Activated B cell treated with CpG ODN at 0.5 μM for 24 hours (primary cell): ENCODE results near the gene COX5A. TPM values are rescaled to one million over a fixed set of nuclear protein-coding genes. Genes with fewer than 3 reads are reported as not detected.
A peak's percentile ranks its signal among the peaks of the same experiment; 100 is the strongest.

Source experiments
- ATAC-seq: fragments of 200-7000 bp; cut with Tn5 transposase; one replicate; pipeline ENCODE4 v1.10.0; 2021; ENCODE audit warnings: low read depth, mild to moderate bottlenecking, moderate library complexity
- CTCF ChIA-PET: fragments of 350-600 bp; sonication (Branson Sonifier 250); formaldehyde crosslinking; loops from one replicate; lab custom pipeline; 2021; ENCODE audit warnings: antibody characterized with exemption; lab: Charles Lee
- POLR2A ChIA-PET: fragments of 350-600 bp; sonication (Branson Sonifier 250); formaldehyde crosslinking; loops from one replicate; lab custom pipeline; 2021; ENCODE audit warnings: antibody characterized with exemption; lab: Charles Lee
- DNase-seq: peaks from one replicate; pipeline ENCODE4 v3.0.0; 2022
- H3K27ac Mint-ChIP-seq: one replicate; pipeline ENCODE4 v1.8.0; 2020; ENCODE audit warnings: mixed read lengths
- H3K27me3 Mint-ChIP-seq: one replicate; pipeline ENCODE4 v1.8.0; 2021; ENCODE audit warnings: mixed read lengths
- H3K36me3 Mint-ChIP-seq: one replicate; pipeline ENCODE4 v1.8.0; 2021; ENCODE audit warnings: low read depth, mixed read lengths
- H3K4me1 Mint-ChIP-seq: one replicate; pipeline ENCODE4 v1.8.0; 2021; ENCODE audit warnings: mixed read lengths
- H3K4me3 Mint-ChIP-seq: one replicate; pipeline ENCODE4 v1.8.0; 2020; ENCODE audit warnings: mild to moderate bottlenecking, mixed read lengths
- H3K9me3 Mint-ChIP-seq: one replicate; pipeline ENCODE4 v1.8.0; 2020; ENCODE audit warnings: mixed read lengths
- intact Hi-C: fragments of 100-400 bp; cut with micrococcal nuclease; formaldehyde crosslinking; loops from one replicate; pipeline ENCODE4 v1.15.1; 2024
- total RNA-seq: library from RNA; stranded (reverse); gene quantifications from 2 replicates; pipeline ENCODE4 v1.2.3, GENCODE V29; 2022
- TF ChIP-seq, protein P1 (sequence below): fragments of 200-600 bp; IDR thresholded peaks from one replicate; pipeline ENCODE4 v1.8.0; 2022; ENCODE audit warnings: antibody characterized with exemption, mild to moderate bottlenecking

The COX5A gene
- total RNA-seq, 1 donor from 2014 or later, result 150 TPM

DNA sequence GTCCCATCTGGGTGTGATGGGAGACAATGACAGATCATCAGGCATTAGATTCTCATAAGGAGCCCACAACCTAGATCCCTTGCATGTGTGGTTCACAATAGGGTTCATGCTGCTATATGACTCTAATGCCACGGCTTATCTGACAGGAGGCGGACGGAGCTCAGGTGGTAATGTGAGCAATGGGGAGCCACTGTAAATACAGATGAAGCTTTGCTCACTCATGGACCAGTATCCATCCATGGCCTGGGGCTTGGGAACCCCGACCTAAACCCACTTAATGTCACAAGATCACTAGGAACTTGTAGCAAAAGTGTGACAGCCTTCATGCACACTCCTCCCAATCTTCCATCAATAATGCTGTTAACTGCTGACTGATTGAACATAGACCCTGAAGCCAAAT, 29.2 kb downstream of the COX5A start:
- no peaks in the 10 kb centered on the region for H3K9me3 Mint-ChIP-seq
- POLR2A ChIA-PET, result interaction anchor here (2.5 kb wide), 1 partner anchor 29 kb away, joined by 10 read pairs; the partner anchor contains the start of gene COX5A
- no peaks in the 10 kb centered on the region for H3K27me3 Mint-ChIP-seq
- intact Hi-C loops, result no loop called here
- CTCF ChIA-PET, result no interaction called here
- H3K4me3 Mint-ChIP-seq, result no peak overlapping the region
- TF ChIP-seq, protein P1, sequence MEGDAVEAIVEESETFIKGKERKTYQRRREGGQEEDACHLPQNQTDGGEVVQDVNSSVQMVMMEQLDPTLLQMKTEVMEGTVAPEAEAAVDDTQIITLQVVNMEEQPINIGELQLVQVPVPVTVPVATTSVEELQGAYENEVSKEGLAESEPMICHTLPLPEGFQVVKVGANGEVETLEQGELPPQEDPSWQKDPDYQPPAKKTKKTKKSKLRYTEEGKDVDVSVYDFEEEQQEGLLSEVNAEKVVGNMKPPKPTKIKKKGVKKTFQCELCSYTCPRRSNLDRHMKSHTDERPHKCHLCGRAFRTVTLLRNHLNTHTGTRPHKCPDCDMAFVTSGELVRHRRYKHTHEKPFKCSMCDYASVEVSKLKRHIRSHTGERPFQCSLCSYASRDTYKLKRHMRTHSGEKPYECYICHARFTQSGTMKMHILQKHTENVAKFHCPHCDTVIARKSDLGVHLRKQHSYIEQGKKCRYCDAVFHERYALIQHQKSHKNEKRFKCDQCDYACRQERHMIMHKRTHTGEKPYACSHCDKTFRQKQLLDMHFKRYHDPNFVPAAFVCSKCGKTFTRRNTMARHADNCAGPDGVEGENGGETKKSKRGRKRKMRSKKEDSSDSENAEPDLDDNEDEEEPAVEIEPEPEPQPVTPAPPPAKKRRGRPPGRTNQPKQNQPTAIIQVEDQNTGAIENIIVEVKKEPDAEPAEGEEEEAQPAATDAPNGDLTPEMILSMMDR, result no peak
- ATAC-seq, result no peak
- DNase-seq, result no peak
- peaks cover 29% of the 10 kb centered on the region for H3K4me1 Mint-ChIP-seq
- H3K36me3 Mint-ChIP-seq, result peaks cover 30% of the 10 kb centered on the region
- no peak overlapping the region for H3K27ac Mint-ChIP-seq

DNA sequence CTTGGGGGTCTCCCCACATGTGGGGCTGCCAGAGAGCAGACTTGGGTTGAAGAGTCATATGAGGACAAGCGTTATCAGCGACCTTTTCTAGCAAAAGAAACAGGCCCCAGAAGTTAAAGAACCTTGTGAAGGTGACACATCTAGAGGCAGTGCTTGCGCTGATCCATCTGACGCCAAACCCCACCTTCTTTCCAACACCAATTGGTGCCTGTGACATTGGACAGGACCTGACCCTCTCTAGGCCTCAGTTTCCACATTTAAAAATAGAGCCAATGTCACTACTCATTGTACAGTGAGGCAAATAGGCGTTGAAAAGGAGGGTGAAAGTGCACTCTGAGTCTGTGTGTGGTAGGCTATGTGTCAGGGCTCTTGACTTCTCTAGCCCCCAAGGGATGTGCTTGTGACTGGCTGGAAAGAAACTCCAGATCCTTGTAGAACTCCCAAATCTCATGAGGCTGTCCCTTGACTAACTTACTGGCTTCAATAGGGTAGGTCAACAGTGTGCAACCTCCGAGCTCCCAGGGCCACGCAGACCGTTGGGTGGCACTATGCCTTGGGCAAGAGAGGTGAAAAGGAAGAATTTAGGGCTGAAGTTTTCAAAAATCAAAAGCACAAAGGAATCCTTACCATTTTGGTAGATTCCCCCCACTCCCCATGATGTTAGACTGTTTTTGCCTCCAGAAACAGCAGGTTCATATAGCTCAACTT, 30.6 kb downstream of the COX5A start:
- no peaks in the 10 kb centered on the region for H3K27me3 Mint-ChIP-seq
- ATAC-seq, result no peak

DNA sequence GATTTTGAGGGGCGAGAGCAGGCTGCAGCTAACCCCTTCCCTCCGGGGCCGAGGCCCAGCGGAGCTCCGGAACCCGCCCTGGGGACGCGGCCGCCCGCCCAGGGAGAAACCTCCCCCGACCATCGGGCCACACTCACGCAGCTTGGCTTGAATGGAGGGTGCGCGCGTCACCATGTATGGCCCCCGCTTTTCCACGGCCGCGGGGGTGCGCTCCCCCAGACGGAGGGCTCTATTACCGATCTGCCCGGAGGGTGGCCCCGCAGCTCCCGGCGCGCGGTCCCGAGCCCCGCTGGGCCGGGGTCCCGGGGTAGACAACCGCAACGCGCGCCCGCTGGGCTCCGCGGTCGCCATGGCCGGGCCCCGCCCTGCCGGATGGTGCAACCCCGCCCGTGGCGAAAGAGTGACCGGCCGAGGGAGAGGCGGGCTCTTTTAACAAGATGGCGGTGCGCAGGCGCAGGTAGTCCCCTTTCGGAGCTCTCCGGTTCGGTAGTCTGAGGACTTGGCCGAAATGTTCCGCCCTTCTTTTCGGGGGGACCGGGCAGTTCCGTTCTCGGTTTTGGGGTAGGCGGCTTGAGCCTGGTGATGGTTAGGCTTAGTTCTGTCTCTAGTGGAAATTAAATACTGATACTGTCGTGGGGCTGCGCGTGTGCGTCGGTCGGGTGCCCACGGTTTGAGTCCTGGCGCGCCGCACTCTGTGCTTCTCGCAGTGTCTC, 31.3 kb downstream of the COX5A start, which contains the start of gene FAM219B:
FAM219B (minus strand) TSS at position 402 of the 713 bp plus-strand sequence; CDS start at position 351, 51 bp downstream.
- peak within 1 kb of the TSS; percentile 97 for H3K27ac Mint-ChIP-seq
- peak within 1 kb of the TSS; percentile 98 for H3K4me3 Mint-ChIP-seq
- no peaks in the 10 kb centered on the region for H3K27me3 Mint-ChIP-seq
- intact Hi-C loops, result loop anchor here (1.0 to 2.0 kb wide), 4 partner anchors 16 to 63 kb away; partner anchors contain the start of genes COX5A, MPI, SCAMP2 and ULK3
- peak; percentile 92 for ATAC-seq
- H3K36me3 Mint-ChIP-seq, result peaks cover 39% of the 10 kb centered on the region
- TF ChIP-seq, protein P1, result no peak
- H3K9me3 Mint-ChIP-seq, result no peaks in the 10 kb centered on the region
- H3K4me1 Mint-ChIP-seq, result peaks cover 41% of the 10 kb centered on the region
- DNase-seq, result peak; percentile 77
- ChIA-PET CTCF (interaction anchor here (0.6 to 1.7 kb wide), 8 partner anchors 8 to 272 kb away, joined by 3 to 8 read pairs (median 3); partner anchors contain the start of gene ULK3), POLR2A (interaction anchor here (0.5 to 3.1 kb wide), 23 partner anchors 8 to 548 kb away, joined by 3 to 17 read pairs (median 6); partner anchors contain the start of genes CLK3, COX5A, MPI and PPCDC)

More for the DNA sequence above, 30.6 kb downstream of the COX5A start:
- TF ChIP-seq, protein P1, result no peak
- H3K36me3 Mint-ChIP-seq, result peaks cover 33% of the 10 kb centered on the region
- DNase-seq, result no peak
- H3K4me3 Mint-ChIP-seq, result peak overlapping the region; percentile 98
- intact Hi-C loops, result loop anchor here (2.0 kb wide), 2 partner anchors 17 to 35 kb away; partner anchors contain the start of genes MPI and SCAMP2
- H3K9me3 Mint-ChIP-seq, result no peaks in the 10 kb centered on the region
- ChIA-PET POLR2A (interaction anchor here (0.5 to 3.1 kb wide), 18 partner anchors 9 to 547 kb away, joined by 3 to 17 read pairs (median 6); partner anchors contain the start of genes CLK3, COX5A, MPI and SCAMP2), CTCF (interaction anchor here (1.2 to 1.7 kb wide), 4 partner anchors 60 to 138 kb away, joined by 3 to 8 read pairs (median 5); partner anchors contain the start of gene ULK3)
- H3K4me1 Mint-ChIP-seq, result peaks cover 35% of the 10 kb centered on the region
- H3K27ac Mint-ChIP-seq, result peak overlapping the region; percentile 97

DNA sequence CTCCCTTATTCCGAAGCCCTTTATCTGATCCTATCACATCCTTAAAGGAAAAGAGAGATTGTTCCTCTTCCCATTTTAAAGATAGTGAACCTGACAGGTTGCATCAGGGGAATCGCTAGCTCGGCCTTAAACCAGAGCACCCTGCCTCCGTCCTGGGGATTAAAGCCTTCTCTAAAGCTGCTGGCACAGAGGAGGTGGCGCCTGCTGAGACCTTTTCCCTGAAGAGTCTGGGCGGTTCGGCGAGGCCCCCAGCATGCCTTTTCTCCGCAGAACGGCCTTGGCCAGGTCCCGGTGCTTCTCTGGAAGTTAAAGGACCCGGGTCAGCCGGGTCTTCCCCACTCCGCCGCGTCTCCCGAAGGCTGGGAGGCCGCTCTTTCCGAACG, 31.8 kb downstream of the COX5A start:
- H3K4me3 Mint-ChIP-seq, result peak overlapping the region; percentile 98
- intact Hi-C loops, result loop anchor here (1.0 to 2.0 kb wide), 4 partner anchors 15 to 63 kb away; partner anchors contain the start of genes COX5A, MPI, SCAMP2 and ULK3
- H3K27ac Mint-ChIP-seq, result peak overlapping the region; percentile 44
- peaks cover 36% of the 10 kb centered on the region for H3K36me3 Mint-ChIP-seq
- peaks cover 45% of the 10 kb centered on the region for H3K4me1 Mint-ChIP-seq
- H3K27me3 Mint-ChIP-seq, result no peaks in the 10 kb centered on the region
- POLR2A ChIA-PET, result interaction anchor here (0.6 to 3.1 kb wide), 19 partner anchors 10 to 290 kb away, joined by 3 to 17 read pairs (median 6); partner anchors contain the start of genes CLK3, COX5A, MPI and PPCDC
- TF ChIP-seq, protein P1, result no peak
- H3K9me3 Mint-ChIP-seq, result no peaks in the 10 kb centered on the region
- ATAC-seq (peak; percentile 16), DNase-seq (no peak)
- CTCF ChIA-PET, result interaction anchor here (0.6 to 1.7 kb wide), 8 partner anchors 8 to 272 kb away, joined by 3 to 8 read pairs (median 3); partner anchors contain the start of gene ULK3
